ENCODE measurements around the gene MGMT. TPM values are rescaled to one million over a fixed set of nuclear protein-coding genes. Genes with fewer than 3 reads are reported as not detected.

The MGMT gene
- total RNA-seq, 8 experiments from 2014 or later = 11.4 to 25.8 (median 18.2) TPM

GRCh38 chr10:129441372-129442009 is 25.6 kb upstream of the MGMT start:
- in situ Hi-C loops (cut with MboI; ENCODE audit: low pct_unique_long_range_greater_than_20kb in 2 of 9, low sequenced_read_pairs in 9 of 9, unreplicated experiment in 9 of 9) = no loop called here
- ATAC-seq (replicated peaks in 6 of 8) = peak in 5 of 8 experiments; percentile 45 to 85 (median 56)

GRCh38 chr10:129442866-129443265 is 24.2 kb upstream of the MGMT start:
- Histone ChIP-seq H3K4me1 (replicated peaks in 1 of 2) (peaks cover 17 to 38% of the 10 kb centered on the region in 2 donors), H3K4me3 (no peak overlapping the region), H3K27ac (no peak overlapping the region)
- ATAC-seq (replicated peaks in 6 of 8) = peak in 1 of 8 experiments; percentile 41
- 42 to 100% (median 83%) methylated on average over 1 to 7 of the region's 7 CpGs; no CpG with 5 or more reads in 3 of the 10 experiments for WGBS, 10 experiments
- in situ Hi-C loops (cut with MboI; ENCODE audit: low pct_unique_long_range_greater_than_20kb in 2 of 9, low sequenced_read_pairs in 9 of 9, unreplicated experiment in 9 of 9) = no loop called here

More at GRCh38 chr10:129441372-129442009, 25.6 kb upstream of the MGMT start:
- Histone ChIP-seq H3K4me3 (no peak overlapping the region), H3K4me1 (replicated peaks in 1 of 2) (peaks cover 17 to 38% of the 10 kb centered on the region in 2 donors), H3K27ac (no peak overlapping the region)
- 27 to 50% methylated on average over 1 to 3 of the region's 9 CpGs; no CpG with 5 or more reads in 8 of the 10 experiments for WGBS, 10 experiments

- H3K4me3 ChIP-seq = no peak overlapping the region
- 0 to 72% (median 55%) methylated on average over 1 to 2 of the region's 2 CpGs; no CpG with 5 or more reads in 1 of the 10 experiments for WGBS, 10 experiments
- in situ Hi-C loops (cut with MboI; ENCODE audit: low pct_unique_long_range_greater_than_20kb in 2 of 9, low sequenced_read_pairs in 9 of 9, unreplicated experiment in 9 of 9) = no loop called here
- ATAC-seq (replicated peaks in 6 of 8) = peak in 1 of 8 experiments; percentile 62
- no peak overlapping the region for H3K27ac ChIP-seq
- peaks cover 17 to 38% of the 10 kb centered on the region in 2 donors for H3K4me1 ChIP-seq (replicated peaks in 1 of 2)
These were observed 22.7 kb upstream of the MGMT start for GRCh38 chr10:129444359-129444758.

GRCh38 chr10:129445436-129446182 is 21.4 kb upstream of the MGMT start:
- peak in 7 of 8 experiments; percentile 25 to 77 (median 45) for ATAC-seq (replicated peaks in 6 of 8)
- 0 to 95% (median 71%) methylated on average over 1 to 13 of the region's 13 CpGs for WGBS, 10 experiments
- Histone ChIP-seq H3K27ac (no peak overlapping the region), H3K4me1 (replicated peaks in 1 of 2) (peaks cover 15 to 34% of the 10 kb centered on the region in 2 donors), H3K4me3 (no peak overlapping the region)
- in situ Hi-C loops (cut with MboI; ENCODE audit: low pct_unique_long_range_greater_than_20kb in 2 of 9, low sequenced_read_pairs in 9 of 9, unreplicated experiment in 9 of 9) = no loop called here

GRCh38 chr10:129446183-129446581 is 20.9 kb upstream of the MGMT start:
- Histone ChIP-seq H3K4me3 (no peak overlapping the region), H3K27ac (no peak overlapping the region), H3K4me1 (replicated peaks in 1 of 2) (peaks cover 9 to 28% of the 10 kb centered on the region in 2 donors)
- peak in 2 of 8 experiments; percentile 41 to 84 for ATAC-seq (replicated peaks in 6 of 8)
- in situ Hi-C loops (cut with MboI; ENCODE audit: low pct_unique_long_range_greater_than_20kb in 2 of 9, low sequenced_read_pairs in 9 of 9, unreplicated experiment in 9 of 9) = no loop called here
- WGBS, 10 experiments = 11 to 100% (median 80%) methylated on average over 1 to 3 of the region's 4 CpGs; no CpG with 5 or more reads in 3 of the 10 experiments

- no peak overlapping the region for H3K4me3 ChIP-seq
- WGBS, 10 experiments = 41 to 93% (median 82%) methylated on average over 1 to 6 of the region's 6 CpGs; no CpG with 5 or more reads in 4 of the 10 experiments
- ATAC-seq (replicated peaks in 6 of 8) = no peak
- in situ Hi-C loops (cut with MboI; ENCODE audit: low pct_unique_long_range_greater_than_20kb in 2 of 9, low sequenced_read_pairs in 9 of 9, unreplicated experiment in 9 of 9) = no loop called here
- peaks cover 7 to 23% of the 10 kb centered on the region in 2 donors for H3K4me1 ChIP-seq (replicated peaks in 1 of 2)
- no peak overlapping the region for H3K27ac ChIP-seq
These were observed 19.6 kb upstream of the MGMT start for GRCh38 chr10:129447486-129447885.

GRCh38 chr10:129448086-129448485 is 19.0 kb upstream of the MGMT start:
- no peak for ATAC-seq (replicated peaks in 6 of 8)
- WGBS, 10 experiments = 28 to 93% (median 81%) methylated on average over 1 to 5 of the region's 5 CpGs; no CpG with 5 or more reads in 1 of the 10 experiments

GRCh38 chr10:129448539-129448938 is 18.5 kb upstream of the MGMT start:
- H3K4me1 ChIP-seq (replicated peaks in 1 of 2) = peaks cover 7 to 23% of the 10 kb centered on the region in 2 donors
- no peak for ATAC-seq (replicated peaks in 6 of 8)
- in situ Hi-C loops (cut with MboI; ENCODE audit: low pct_unique_long_range_greater_than_20kb in 2 of 9, low sequenced_read_pairs in 9 of 9, unreplicated experiment in 9 of 9) = no loop called here
- no peak overlapping the region for H3K4me3 ChIP-seq
- 57 to 100% (median 79%) methylated on average over 1 to 5 of the region's 5 CpGs for WGBS, 10 experiments
- no peak overlapping the region for H3K27ac ChIP-seq

More at GRCh38 chr10:129448086-129448485, 19.0 kb upstream of the MGMT start:
- Histone ChIP-seq H3K4me1 (replicated peaks in 1 of 2) (peaks cover 7 to 23% of the 10 kb centered on the region in 2 donors), H3K27ac (no peak overlapping the region), H3K4me3 (no peak overlapping the region)
- in situ Hi-C loops (cut with MboI; ENCODE audit: low pct_unique_long_range_greater_than_20kb in 2 of 9, low sequenced_read_pairs in 9 of 9, unreplicated experiment in 9 of 9) = no loop called here

GRCh38 chr10:129449893-129450292 is 17.1 kb upstream of the MGMT start:
- WGBS, 10 experiments = 20 to 40% methylated on average over 1 of the region's 2 CpGs; no CpG with 5 or more reads in 8 of the 10 experiments

GRCh38 chr10:129450391-129450790 is 16.6 kb upstream of the MGMT start:
- in situ Hi-C loops (cut with MboI; ENCODE audit: low pct_unique_long_range_greater_than_20kb in 2 of 9, low sequenced_read_pairs in 9 of 9, unreplicated experiment in 9 of 9) = no loop called here
- no peak for ATAC-seq (replicated peaks in 6 of 8)
- Histone ChIP-seq H3K27ac (no peak overlapping the region), H3K4me1 (replicated peaks in 1 of 2) (peaks cover 0 to 6% of the 10 kb centered on the region in 2 donors), H3K4me3 (no peak overlapping the region)
- 42 to 92% (median 67%) methylated on average over 1 to 3 of the region's 3 CpGs; no CpG with 5 or more reads in 1 of the 10 experiments for WGBS, 10 experiments

More at GRCh38 chr10:129449893-129450292, 17.1 kb upstream of the MGMT start:
- Histone ChIP-seq H3K4me3 (no peak overlapping the region), H3K4me1 (replicated peaks in 1 of 2) (peaks cover 0 to 11% of the 10 kb centered on the region in 2 donors), H3K27ac (no peak overlapping the region)
- in situ Hi-C loops (cut with MboI; ENCODE audit: low pct_unique_long_range_greater_than_20kb in 2 of 9, low sequenced_read_pairs in 9 of 9, unreplicated experiment in 9 of 9) = no loop called here
- ATAC-seq (replicated peaks in 6 of 8) = no peak

- no peak overlapping the region for H3K27ac ChIP-seq
- no peak for ATAC-seq (replicated peaks in 6 of 8)
- WGBS, 10 experiments = 12 to 96% (median 64%) methylated on average over 1 to 6 of the region's 6 CpGs
- in situ Hi-C loops (cut with MboI; ENCODE audit: low pct_unique_long_range_greater_than_20kb in 2 of 9, low sequenced_read_pairs in 9 of 9, unreplicated experiment in 9 of 9) = no loop called here
- H3K4me3 ChIP-seq = no peak overlapping the region
- peaks cover 0 to 5% of the 10 kb centered on the region in 2 donors for H3K4me1 ChIP-seq (replicated peaks in 1 of 2)
These were observed 11.4 kb upstream of the MGMT start for GRCh38 chr10:129455625-129456024.

- Histone ChIP-seq H3K4me1 (replicated peaks in 1 of 2) (peaks cover 0 to 5% of the 10 kb centered on the region in 2 donors), H3K4me3 (no peak overlapping the region), H3K27ac (no peak overlapping the region)
- in situ Hi-C loops (cut with MboI; ENCODE audit: low pct_unique_long_range_greater_than_20kb in 2 of 9, low sequenced_read_pairs in 9 of 9, unreplicated experiment in 9 of 9) = no loop called here
- no peak for ATAC-seq (replicated peaks in 6 of 8)
- WGBS, 10 experiments = 55 to 100% (median 92%) methylated on average over 1 to 10 of the region's 10 CpGs
These were observed 7.1 kb upstream of the MGMT start for GRCh38 chr10:129459762-129460539.
